Subcutaneous adipose tissue (tissue), 4 donors: ENCODE measurements around the gene NARS2. TPM values are rescaled to one million over a fixed set of nuclear protein-coding genes. Genes with fewer than 3 reads are reported as not detected.

Experiments used
- CTCF ChIP-seq: fragments of 450-650 bp; IDR thresholded peaks from one replicate; pipeline ENCODE4 v1.5.1; 2016; ENCODE audit warnings: low read depth, mild to moderate bottlenecking, control low read depth, antibody characterized with exemption, moderate library complexity
- total RNA-seq, 4 donors: library from RNA; depleted of rRNA; stranded (reverse); fragments of >200 nt; gene quantifications; one replicate each; pipeline ENCODE4 v1.1.0, GENCODE V29; 2016

Gene NARS2
- total RNA-seq, 4 donors from 2014 or later: 11.4 to 17.3 (median 15.2) TPM

- TF ChIP-seq CTCF: no peak
These were observed 103.7 kb downstream of the NARS2 start for GRCh38 chr11:78470861-78471442.

- no peak for TF ChIP-seq CTCF
These were observed 104.8 kb downstream of the NARS2 start for GRCh38 chr11:78469896-78470295.

GRCh38 chr11:78467931-78468330 lies 106.7 kb downstream of the NARS2 start:
- TF ChIP-seq CTCF: no peak

- TF ChIP-seq CTCF: no peak
These were observed 107.3 kb downstream of the NARS2 start for GRCh38 chr11:78467370-78467769.

- TF ChIP-seq CTCF: no peak
These were observed 109.3 kb downstream of the NARS2 start for GRCh38 chr11:78465169-78465942.

- TF ChIP-seq CTCF: no peak
These were observed 114.2 kb downstream of the NARS2 start for GRCh38 chr11:78460471-78460870.

- no peak for TF ChIP-seq CTCF
These were observed 114.9 kb downstream of the NARS2 start for GRCh38 chr11:78459738-78460137.
